ENCODE data around the gene TMEM143.
A peak's percentile ranks its signal among the peaks of the same experiment; 100 is the strongest.
"Not testable (repeated sequence)": the region's sequence is repeated elsewhere in the genome, so short reads cannot be mapped to it uniquely, and the experiment has no call there.

The TMEM143 gene

DNA sequence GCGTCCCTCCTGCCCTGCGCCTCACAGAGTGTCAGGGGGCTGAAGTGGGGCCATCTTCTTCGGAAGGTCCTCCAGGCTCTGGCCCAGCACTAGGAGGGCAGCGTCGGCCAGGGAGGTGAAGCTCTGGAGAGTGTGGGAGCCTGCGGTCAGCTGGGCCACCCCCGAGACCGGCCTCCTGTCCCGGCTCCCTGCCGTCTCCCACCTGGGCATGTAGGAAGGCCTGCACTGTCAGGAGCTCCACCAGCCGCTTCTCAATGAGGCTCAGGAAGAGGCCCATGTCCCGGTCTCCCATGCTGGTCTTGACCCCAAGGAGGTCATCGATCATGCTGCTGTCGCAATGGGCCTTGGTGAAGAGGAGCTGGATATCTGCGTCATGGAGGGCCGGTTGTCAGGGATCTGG, 65.8 kb downstream of the TMEM143 start:
- DNase-seq (ENCODE audit: low read depth in 2 of 3, low spot score in 1 of 3): no peak

DNA sequence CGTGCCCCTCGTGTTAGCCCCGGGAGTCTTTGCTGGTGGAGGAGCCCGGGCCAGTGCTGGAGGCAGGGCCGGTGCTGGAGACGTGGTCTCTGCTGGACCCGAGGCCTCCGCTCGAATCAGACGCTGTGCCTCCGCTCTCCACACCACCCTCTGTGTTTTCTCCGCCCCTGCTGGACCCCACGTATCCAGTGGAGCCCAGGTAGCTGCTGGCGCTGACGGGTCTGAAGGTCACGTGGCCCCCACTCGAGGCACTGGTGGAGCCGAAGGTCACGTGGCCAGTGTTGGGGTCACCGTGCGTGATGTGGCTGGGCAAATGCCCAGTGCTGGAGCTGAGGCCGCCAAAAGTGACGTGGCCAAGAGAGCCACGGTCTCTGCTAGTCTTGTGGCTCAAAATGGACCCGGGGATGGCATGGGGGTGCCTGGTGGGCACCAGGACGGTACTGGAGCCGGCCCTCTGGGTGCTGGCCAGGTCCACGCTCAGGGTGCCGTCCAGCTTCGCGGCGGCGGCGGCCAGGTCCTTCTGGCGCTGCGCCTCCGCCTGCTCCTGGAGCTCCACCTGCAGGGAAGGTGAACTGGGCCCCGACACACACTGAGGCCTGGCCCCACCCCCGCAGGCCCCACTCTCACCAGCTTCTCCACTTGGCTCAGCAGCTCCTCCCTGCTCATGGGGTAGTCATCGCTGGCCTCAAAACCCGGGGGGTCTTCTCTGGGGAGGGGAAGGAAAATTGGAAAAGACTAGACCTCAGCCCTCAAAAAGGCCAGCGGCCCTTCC, 66.6 kb downstream of the TMEM143 start:
- no peak for DNase-seq (ENCODE audit: low read depth in 2 of 3, low spot score in 1 of 3)

DNA sequence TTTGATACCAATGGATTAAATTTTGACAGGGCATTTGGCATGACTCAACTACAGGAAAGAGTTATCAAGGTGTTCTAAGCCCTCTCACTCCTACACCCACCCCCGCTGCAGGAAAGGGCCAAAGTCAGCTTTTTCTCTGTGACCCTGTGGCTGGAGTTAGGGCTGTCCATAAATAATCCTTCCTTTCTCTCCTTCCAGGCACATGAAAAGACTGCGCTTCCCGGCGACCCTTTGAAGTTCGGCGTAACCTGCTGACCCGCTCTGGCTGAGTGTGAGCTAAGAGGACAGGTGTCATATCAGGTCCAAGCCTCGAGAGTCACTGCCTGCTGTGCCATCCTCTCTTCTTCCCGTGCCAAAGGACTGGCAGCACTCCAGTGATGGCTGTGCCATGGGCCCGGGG, 68.3 kb downstream of the TMEM143 start:
- no peak for DNase-seq (ENCODE audit: low read depth in 2 of 3, low spot score in 1 of 3)

DNA sequence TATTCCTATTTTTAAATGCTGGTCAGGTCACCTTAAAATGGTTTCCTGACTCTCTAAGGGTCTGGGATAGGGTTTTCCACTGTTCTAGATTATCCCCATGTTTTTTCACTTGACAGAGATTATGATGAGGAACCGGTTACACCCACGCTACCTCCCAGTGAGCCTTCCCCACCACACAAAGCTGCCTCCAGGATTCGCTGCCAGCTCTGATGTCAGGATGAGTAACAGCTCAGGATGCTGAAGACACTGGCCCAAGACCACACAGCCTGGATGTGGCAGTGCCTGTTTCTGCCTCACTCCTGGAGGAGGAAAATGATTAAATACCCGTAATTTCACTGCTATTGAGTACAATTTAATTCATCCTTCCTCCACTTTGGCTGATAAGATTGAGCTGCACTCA, 70.9 kb downstream of the TMEM143 start:
- DNase-seq (ENCODE audit: low read depth in 2 of 3, low spot score in 1 of 3): no peak

DNA sequence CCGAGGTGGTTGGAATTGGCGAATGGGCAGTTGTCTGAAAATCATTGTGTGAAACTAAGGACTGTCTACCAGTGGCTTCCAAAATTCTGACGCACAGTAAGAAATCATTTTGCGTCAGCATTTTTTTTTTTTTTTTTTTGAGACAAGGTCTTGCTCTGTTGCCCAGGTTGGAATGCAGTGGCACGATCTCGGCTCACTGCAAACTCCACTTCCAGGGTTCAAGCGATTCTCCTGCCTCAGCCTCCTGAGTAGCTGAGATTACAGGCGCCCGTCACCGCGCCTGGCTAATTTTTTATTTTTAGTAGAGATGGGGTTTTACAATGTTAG, 72.3 kb downstream of the TMEM143 start:
- not testable (repeated sequence) for DNase-seq (ENCODE audit: low read depth in 2 of 3, low spot score in 1 of 3)

DNA sequence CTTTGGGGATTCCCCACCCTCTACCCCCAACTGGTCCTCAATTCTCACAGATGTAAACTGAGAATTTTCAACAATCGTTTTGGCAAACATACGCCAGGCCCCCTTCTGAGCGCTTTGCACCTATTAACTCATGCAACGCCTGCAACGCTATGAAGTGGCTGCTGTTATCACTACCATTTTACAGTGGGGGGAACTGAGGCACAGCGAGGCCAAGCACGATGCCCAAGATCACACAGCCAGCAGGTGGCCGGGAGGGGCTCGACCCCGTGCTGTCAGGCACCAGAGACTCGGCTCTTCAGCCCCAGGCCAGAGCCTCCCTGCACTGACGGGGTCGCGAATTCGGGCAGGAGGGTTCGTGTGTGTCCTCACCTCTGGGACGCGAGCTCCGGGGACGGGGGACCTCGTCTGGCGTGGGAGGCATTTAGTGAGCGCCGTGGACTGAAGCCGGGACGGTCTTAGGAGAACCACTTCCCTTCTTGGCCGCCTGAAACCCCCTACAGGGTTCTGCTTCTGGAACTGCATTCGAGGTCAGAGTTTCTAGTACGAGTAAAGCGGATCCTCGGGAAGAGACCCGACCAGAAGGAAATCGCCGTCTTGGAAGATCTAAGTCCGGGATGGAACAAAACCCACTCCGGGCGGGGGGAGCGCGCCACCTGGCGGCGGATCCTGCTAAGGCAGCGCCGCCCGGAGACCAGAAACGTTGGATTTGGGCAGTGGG, 72.8 kb downstream of the TMEM143 start:
- peak; percentile 31 to 52 (median 38) for DNase-seq (ENCODE audit: low read depth in 2 of 3, low spot score in 1 of 3)

DNA sequence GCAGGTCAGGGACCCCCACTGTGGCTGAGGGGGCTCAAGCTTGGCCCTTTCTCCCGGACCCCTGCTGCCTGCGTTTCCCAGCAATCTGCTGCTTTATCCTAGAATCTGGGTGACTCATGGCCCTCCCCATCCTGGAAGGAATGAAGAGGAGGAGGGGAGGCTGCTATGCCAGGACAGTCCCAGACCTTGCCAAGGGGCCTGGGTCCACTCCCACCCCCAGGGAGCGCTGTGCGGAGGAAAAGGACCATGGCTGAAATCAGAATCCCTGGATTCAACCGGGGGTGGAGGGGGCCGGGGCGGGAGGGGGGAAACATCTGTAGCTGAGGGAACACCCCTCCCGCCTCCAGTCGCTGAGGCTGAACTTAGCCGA, 73.4 kb downstream of the TMEM143 start:
- DNase-seq (ENCODE audit: low read depth in 2 of 3, low spot score in 1 of 3): no peak

DNA sequence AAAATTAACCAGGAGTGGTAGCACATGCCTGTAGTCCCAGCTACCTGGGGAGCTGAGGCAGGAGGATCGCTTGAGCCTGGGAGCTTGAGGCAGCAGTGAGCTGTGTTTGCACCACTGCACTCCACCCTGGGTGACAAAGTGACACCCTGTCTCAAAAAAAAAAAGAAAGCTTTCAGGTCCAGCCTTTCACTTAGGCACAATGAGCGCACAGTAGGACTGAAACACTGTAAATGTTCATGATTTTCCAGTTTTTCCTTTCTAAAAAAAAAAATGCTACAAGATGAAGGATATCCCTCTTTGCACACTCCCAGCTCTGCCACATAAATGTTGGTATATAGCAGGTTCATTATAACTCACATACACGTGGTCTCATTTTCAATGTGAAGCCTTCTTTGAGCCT, 76.0 kb downstream of the TMEM143 start:
- no peak for DNase-seq (ENCODE audit: low read depth in 2 of 3, low spot score in 1 of 3)

DNA sequence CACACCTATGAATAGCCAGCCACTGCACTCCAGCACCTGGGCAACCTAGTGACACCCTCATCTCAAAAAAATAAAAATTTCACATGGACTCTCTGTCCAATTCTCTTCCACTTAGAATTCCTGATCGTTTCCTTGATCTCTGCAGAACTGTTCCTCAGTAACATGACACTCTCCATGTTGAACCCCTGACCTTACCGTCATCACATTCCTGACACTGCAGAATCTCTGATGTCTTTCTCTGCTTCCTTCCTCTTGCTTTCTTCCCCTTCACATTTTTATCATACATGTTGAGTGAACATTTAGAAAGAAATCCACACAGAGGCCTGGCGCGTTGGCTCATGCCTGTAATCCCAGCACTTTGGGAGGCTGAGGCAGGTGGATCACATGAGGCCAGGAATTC, 78.8 kb downstream of the TMEM143 start:
- DNase-seq (ENCODE audit: low read depth in 2 of 3, low spot score in 1 of 3): no peak

DNA sequence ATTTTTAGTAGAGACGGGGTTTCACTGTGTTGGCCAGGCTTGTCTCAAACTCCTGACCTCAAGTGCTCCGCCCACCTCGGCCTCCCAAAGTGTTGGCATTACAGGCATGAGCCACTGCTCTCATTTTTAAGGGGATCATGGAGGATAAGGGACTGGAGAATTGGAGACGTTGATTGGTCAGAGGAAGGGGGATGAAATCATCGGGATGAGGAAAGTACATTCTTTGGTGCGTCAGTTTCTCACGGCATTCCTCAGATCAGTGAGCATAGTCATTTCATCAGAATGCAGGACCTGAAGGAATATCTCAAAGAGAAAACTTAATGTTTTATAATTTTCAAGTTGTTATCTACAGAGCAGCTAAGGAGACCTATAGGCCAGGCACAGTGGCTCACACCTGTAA, 79.8 kb downstream of the TMEM143 start:
- DNase-seq (ENCODE audit: low read depth in 2 of 3, low spot score in 1 of 3): no peak
